GM18526 (cell line): Measurements from ENCODE around the gene BDH1.

ENCODE experiments used
- POLR2A ChIP-seq: IDR thresholded peaks from 3 replicates; pipeline ENCODE4 v1.6.1; 2011; ENCODE audit not compliant: insufficient read length; ENCODE audit errors: extremely low read depth

The BDH1 gene

GRCh38 chr3:197486861-197487260, 68.9 kb downstream of the BDH1 start:
- TF ChIP-seq POLR2A = no peak

GRCh38 chr3:197485143-197485542, 70.6 kb downstream of the BDH1 start:
- no peak for TF ChIP-seq POLR2A

- no peak for TF ChIP-seq POLR2A
Observed at GRCh38 chr3:197484204-197484901, 71.4 kb downstream of the BDH1 start.

GRCh38 chr3:197482001-197482400, 73.8 kb downstream of the BDH1 start:
- TF ChIP-seq POLR2A = no peak

GRCh38 chr3:197480320-197480719, 75.4 kb downstream of the BDH1 start:
- TF ChIP-seq POLR2A = no peak

- no peak for TF ChIP-seq POLR2A
Observed at GRCh38 chr3:197478746-197479668, 76.8 kb downstream of the BDH1 start.

- TF ChIP-seq POLR2A = no peak
Observed at GRCh38 chr3:197475997-197476525, 79.7 kb downstream of the BDH1 start.

- no peak for TF ChIP-seq POLR2A
Observed at GRCh38 chr3:197475514-197475913, 80.3 kb downstream of the BDH1 start.

GRCh38 chr3:197472151-197472550, 83.6 kb downstream of the BDH1 start:
- no peak for TF ChIP-seq POLR2A

GRCh38 chr3:197471221-197472010, 84.4 kb downstream of the BDH1 start:
- no peak for TF ChIP-seq POLR2A

- TF ChIP-seq POLR2A = no peak
Observed at GRCh38 chr3:197468866-197469382, 86.8 kb downstream of the BDH1 start.

GRCh38 chr3:197468167-197468566, 87.6 kb downstream of the BDH1 start:
- no peak for TF ChIP-seq POLR2A

- TF ChIP-seq POLR2A = no peak
Observed at GRCh38 chr3:197466586-197467399, 89.0 kb downstream of the BDH1 start.

GRCh38 chr3:197465996-197466549, 89.7 kb downstream of the BDH1 start:
- TF ChIP-seq POLR2A = no peak
